Skeletal muscle satellite cell (primary cell): ENCODE measurements around the gene SPATC1L.

Experiments used
- H3K27me3 ChIP-seq: 2 replicates; pipeline ENCODE4 v1.7.0; 2013; ENCODE audit warnings: low read length; ENCODE audit not compliant: control insufficient read depth, insufficient read depth
- H3K36me3 ChIP-seq: 2 replicates; pipeline ENCODE4 v1.7.0; 2013; ENCODE audit warnings: mild to moderate bottlenecking, control low read depth, low read length; ENCODE audit not compliant: insufficient read depth
- H3K4me1 ChIP-seq: 2 replicates; pipeline ENCODE4 v1.7.0; 2013; ENCODE audit warnings: low read length; ENCODE audit not compliant: control insufficient read depth, insufficient read depth
- H3K4me2 ChIP-seq: 2 replicates; pipeline ENCODE4 v1.7.0; 2013; ENCODE audit warnings: mild to moderate bottlenecking, low read length
- H3K4me3 ChIP-seq: 2 replicates; pipeline ENCODE4 v1.7.0; 2013; ENCODE audit warnings: low read length
- H3K9ac ChIP-seq: 2 replicates; pipeline ENCODE4 v1.7.0; 2013; ENCODE audit warnings: mild to moderate bottlenecking, low read depth, low read length, moderate library complexity
- H3K9me3 ChIP-seq: replicated peaks from 2 replicates; pipeline ENCODE4 v1.7.0; 2013; ENCODE audit warnings: mild to moderate bottlenecking, control low read depth, low read length

The SPATC1L gene

GRCh38 chr21:46114963-46115362 lies 69.3 kb downstream of the SPATC1L start:
- H3K4me1 ChIP-seq, result peaks cover 9% of the 10 kb centered on the region
- H3K9me3 ChIP-seq, result peaks cover 10% of the 10 kb centered on the region
- H3K9ac ChIP-seq, result no peak overlapping the region
- H3K36me3 ChIP-seq, result peaks cover 90% of the 10 kb centered on the region
- no peaks in the 10 kb centered on the region for H3K27me3 ChIP-seq
- no peak overlapping the region for H3K4me3 ChIP-seq
- no peak overlapping the region for H3K4me2 ChIP-seq

- Histone ChIP-seq H3K9ac (no peak overlapping the region), H3K36me3 (peaks cover 82% of the 10 kb centered on the region), H3K27me3 (no peaks in the 10 kb centered on the region), H3K4me3 (no peak overlapping the region), H3K4me2 (no peak overlapping the region), H3K9me3 (peaks cover 10% of the 10 kb centered on the region), H3K4me1 (peaks cover 9% of the 10 kb centered on the region)
Observed at GRCh38 chr21:46113497-46114176, 70.6 kb downstream of the SPATC1L start.

- Histone ChIP-seq H3K4me2 (no peak overlapping the region), H3K36me3 (peaks cover 77% of the 10 kb centered on the region)
Observed at GRCh38 chr21:46112725-46113215, 71.5 kb downstream of the SPATC1L start.

GRCh38 chr21:46111857-46112724 lies 72.2 kb downstream of the SPATC1L start:
- Histone ChIP-seq H3K4me2 (no peak overlapping the region), H3K27me3 (no peaks in the 10 kb centered on the region), H3K9ac (no peak overlapping the region), H3K9me3 (peaks cover 10% of the 10 kb centered on the region), H3K4me3 (no peak overlapping the region), H3K36me3 (peaks cover 70% of the 10 kb centered on the region), H3K4me1 (peaks cover 8% of the 10 kb centered on the region)

More at GRCh38 chr21:46112725-46113215, 71.5 kb downstream of the SPATC1L start:
- no peaks in the 10 kb centered on the region for H3K27me3 ChIP-seq
- H3K4me3 ChIP-seq, result no peak overlapping the region
- H3K9me3 ChIP-seq, result peaks cover 10% of the 10 kb centered on the region
- no peak overlapping the region for H3K9ac ChIP-seq
- H3K4me1 ChIP-seq, result peaks cover 9% of the 10 kb centered on the region

- peaks cover 5% of the 10 kb centered on the region for H3K4me1 ChIP-seq
- H3K4me3 ChIP-seq, result no peak overlapping the region
- peaks cover 65% of the 10 kb centered on the region for H3K36me3 ChIP-seq
- H3K9me3 ChIP-seq, result peaks cover 10% of the 10 kb centered on the region
- H3K4me2 ChIP-seq, result no peak overlapping the region
- no peak overlapping the region for H3K9ac ChIP-seq
- H3K27me3 ChIP-seq, result no peaks in the 10 kb centered on the region
Observed at GRCh38 chr21:46111193-46111571, 73.1 kb downstream of the SPATC1L start.
